ENCODE results near the gene ANKS3. TPM values are rescaled to one million over a fixed set of nuclear protein-coding genes. Genes with fewer than 3 reads are reported as not detected.
A peak's percentile ranks its signal among the peaks of the same experiment; 100 is the strongest.

Gene ANKS3
- total and polyA plus RNA-seq, 2 of the 8 experiments (the other 6 are each of a cell fraction or from before 2014, with no cell fraction given), result 15.5 to 23.9 TPM

GRCh38 chr16:4775005-4775404 lies 40.9 kb upstream of the ANKS3 start:
- 94% methylated on average over 6 of the region's 13 CpGs; no CpG with 5 or more reads in 1 of the 2 experiments for WGBS, 2 experiments (ENCODE audit: extremely low coverage in 1 of 2, insufficient coverage in 1 of 2, insufficient read length in 1 of 2, insufficient replicate concordance in 2 of 2, low coverage in 1 of 2, low lambda C conversion rate in 2 of 2, missing lambda C conversion rate in 1 of 2)
- TF ChIP-seq NRF1 (IDR thresholded peaks at IDR 0.05; ENCODE audit: low read depth, low read length), result no peak
- Histone ChIP-seq H4K8ac (ENCODE audit: extremely low read depth, insufficient read depth, low read length) (no peak overlapping the region), H3K23ac (ENCODE audit: insufficient read length) (no peak overlapping the region), H3K9me3 (ENCODE audit: insufficient read depth in 2 of 2, low read depth in 1 of 2, low read length in 1 of 2) (no peaks in the 10 kb centered on the region), H4K20me1 (replicated peaks in 1 of 2; ENCODE audit: control insufficient read depth in 1 of 2, insufficient read depth in 2 of 2, low read length in 2 of 2) (no peaks in the 10 kb centered on the region), H4K5ac (ENCODE audit: insufficient read length, low read depth, low read length) (no peak overlapping the region), H3K27me3 (replicated peaks in 1 of 4; ENCODE audit: control insufficient read depth in 3 of 4, extremely low read depth in 1 of 4, insufficient read depth in 3 of 4, low read length in 3 of 4) (no peaks in the 10 kb centered on the region), H3K79me2 (ENCODE audit: control insufficient read depth in 1 of 2, insufficient read depth in 2 of 2, low read length in 2 of 2) (no peaks in the 10 kb centered on the region), H2BK12ac (ENCODE audit: low read depth, low read length) (no peak overlapping the region), H3K27ac (ENCODE audit: low read depth, low read length) (no peak overlapping the region), H3K4ac (replicated peaks; ENCODE audit: insufficient read length, low read depth, low read length) (no peak overlapping the region), H3K56ac (replicated peaks; ENCODE audit: insufficient read length, low read depth, low read length) (no peak overlapping the region), H3K18ac (ENCODE audit: extremely low read depth, low read length) (no peak overlapping the region), H3K36me3 (ENCODE audit: control insufficient read depth in 2 of 4, insufficient read depth in 4 of 4, low read length in 3 of 4) (no peaks in the 10 kb centered on the region), H2BK120ac (replicated peaks; ENCODE audit: low read depth, low read length) (no peak overlapping the region), H2BK20ac (ENCODE audit: low read length) (no peak overlapping the region), H3K4me3 (ENCODE audit: extremely low read depth in 1 of 4, insufficient read depth in 2 of 4, low read depth in 3 of 4, low read length in 4 of 4) (no peak overlapping the region), H2BK5ac (ENCODE audit: low read depth, low read length) (no peak overlapping the region), H2AFZ (ENCODE audit: low read length) (no peak overlapping the region), H3K79me1 (ENCODE audit: low read depth, low read length) (no peaks in the 10 kb centered on the region), H4K91ac (replicated peaks; ENCODE audit: insufficient read length, low read length) (no peak overlapping the region), H3K4me1 (replicated peaks in 1 of 4; ENCODE audit: control insufficient read depth in 3 of 4, insufficient read depth in 4 of 4, low read length in 3 of 4) (no peaks in the 10 kb centered on the region), H3K14ac (ENCODE audit: insufficient read length) (no peak overlapping the region), H3K4me2 (ENCODE audit: insufficient read depth in 1 of 2, low read depth in 2 of 2, low read length in 2 of 2) (no peak overlapping the region), H2BK15ac (ENCODE audit: low read length) (peak overlapping the region; percentile 46; the same call in 1 of the 2 replicates), H3K23me2 (ENCODE audit: low read depth, low read length) (0 out of 2 replicates have a peak, but pooled peaks cover 2% of the 10 kb centered on the region), H2AK5ac (ENCODE audit: low read depth, low read length) (no peak overlapping the region), H3K9ac (replicated peaks in 1 of 4; ENCODE audit: extremely low read depth in 1 of 4, low read depth in 3 of 4, low read length in 3 of 4) (no peak overlapping the region)
- no peak for FAIRE-seq
- no peak for DNase-seq (ENCODE audit: low read depth in 1 of 2, low spot score in 2 of 2)
- POLR2A ChIA-PET (ENCODE audit: partially characterized antibody), result interaction anchor here (1.5 kb wide), 1 partner anchor 28 kb away, joined by 4 read pairs; the partner anchor contains the start of gene ROGDI
- CTCF ChIA-PET (ENCODE audit: partially characterized antibody), result no interaction called here

Measured in H1 (cell line).